Measurements from ENCODE around the gene PARN.
"Not testable (repeated sequence)": the region's sequence is repeated elsewhere in the genome, so short reads cannot be mapped to it uniquely, and the experiment has no call there.

The PARN gene

GRCh38 chr16:14632693-14633569 lies 2.9 kb upstream of the PARN start, which contains the start of gene BFAR:
Gene BFAR, plus strand, starts transcription at chr16:14632951. Its CDS starts 11,396 bp downstream, at chr16:14644347.
- peak; percentile 80 to 96 for DNase-seq

- DNase-seq, result not testable (repeated sequence)
Observed at GRCh38 chr16:14630620-14631330, 715 bp upstream of the PARN start.

- no peak for DNase-seq
Observed at GRCh38 chr16:14629612-14629918, 495 bp downstream of the PARN start.

GRCh38 chr16:14628806-14629611 lies 1.1 kb downstream of the PARN start:
- no peak for DNase-seq

DNA sequence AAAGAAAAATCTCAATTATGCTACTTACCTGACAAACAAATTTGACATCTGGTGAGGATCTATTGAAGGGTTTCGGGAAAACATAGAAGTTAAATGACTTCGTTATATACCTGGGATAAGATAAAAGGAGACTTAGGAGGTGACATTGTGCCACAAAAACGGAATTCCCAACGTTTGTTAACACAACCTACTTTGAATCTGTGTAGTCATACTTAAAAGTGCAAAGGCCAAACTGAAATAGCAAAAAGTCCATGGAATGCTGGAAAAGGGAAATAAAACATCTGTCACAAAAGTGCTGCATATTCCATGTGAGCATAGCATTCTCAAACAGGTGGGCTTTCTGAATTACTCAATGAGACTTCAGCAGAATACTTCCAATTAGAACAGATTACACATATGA lies 3.0 kb downstream of the PARN start:
- no peak for DNase-seq

DNA sequence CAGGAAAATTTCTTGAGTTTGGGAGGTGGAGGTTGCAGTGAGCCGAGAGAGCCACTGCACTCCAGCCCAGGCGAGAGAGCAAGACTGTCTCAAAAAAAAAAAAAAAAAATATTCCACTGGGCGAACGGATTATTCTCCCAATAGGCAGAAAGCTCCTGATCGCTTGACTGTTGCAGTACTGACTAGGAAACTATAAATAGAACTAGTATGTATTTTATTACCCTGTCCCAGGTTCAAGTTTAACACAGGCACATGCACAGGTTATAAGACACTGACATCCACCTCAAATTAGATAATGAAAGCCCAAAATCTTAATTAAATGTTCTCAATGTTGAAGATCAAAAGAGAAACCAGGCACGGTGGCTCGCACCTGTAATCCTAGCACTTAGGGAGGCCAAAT lies 11.5 kb downstream of the PARN start:
- DNase-seq, result no peak

DNA sequence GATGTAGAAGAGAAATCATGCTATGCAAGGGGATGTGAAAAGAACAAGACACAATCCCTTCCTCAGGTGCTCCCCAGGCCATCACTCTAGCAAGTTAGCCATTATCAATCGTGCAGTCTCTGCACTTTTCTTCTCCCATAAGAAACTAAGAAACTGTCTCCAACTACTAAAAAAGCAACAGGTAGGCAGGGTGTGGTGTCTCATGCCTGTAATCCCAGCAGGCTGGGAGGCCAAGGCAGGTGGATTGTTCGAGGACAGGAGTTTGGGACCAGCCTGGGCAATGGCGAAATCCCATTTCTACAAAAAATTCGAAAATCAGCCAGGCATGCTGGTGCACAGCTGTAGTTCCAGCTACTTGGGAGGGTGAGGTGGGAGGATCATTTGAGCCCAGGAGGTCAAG lies 13.8 kb downstream of the PARN start:
- DNase-seq, result no peak

DNA sequence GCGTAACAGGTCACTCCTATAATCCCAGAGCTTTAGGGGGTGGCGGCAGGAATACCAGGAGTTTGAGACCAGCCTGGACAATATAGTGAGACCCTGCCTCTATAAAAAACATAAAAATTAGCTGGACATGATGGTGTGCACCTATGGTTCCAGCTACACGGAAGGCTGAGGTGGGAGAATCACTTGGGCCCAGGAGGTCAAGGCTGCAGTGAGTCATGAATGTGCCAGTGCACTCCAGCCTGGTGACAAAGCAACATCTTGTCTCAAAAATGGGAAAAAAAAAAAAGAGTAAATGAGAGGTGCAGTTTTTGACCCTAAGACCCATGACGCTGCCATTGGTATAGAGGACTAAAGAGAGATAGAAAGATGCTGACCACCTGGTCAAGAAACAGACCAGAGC lies 16.1 kb downstream of the PARN start:
- DNase-seq, result no peak

DNA sequence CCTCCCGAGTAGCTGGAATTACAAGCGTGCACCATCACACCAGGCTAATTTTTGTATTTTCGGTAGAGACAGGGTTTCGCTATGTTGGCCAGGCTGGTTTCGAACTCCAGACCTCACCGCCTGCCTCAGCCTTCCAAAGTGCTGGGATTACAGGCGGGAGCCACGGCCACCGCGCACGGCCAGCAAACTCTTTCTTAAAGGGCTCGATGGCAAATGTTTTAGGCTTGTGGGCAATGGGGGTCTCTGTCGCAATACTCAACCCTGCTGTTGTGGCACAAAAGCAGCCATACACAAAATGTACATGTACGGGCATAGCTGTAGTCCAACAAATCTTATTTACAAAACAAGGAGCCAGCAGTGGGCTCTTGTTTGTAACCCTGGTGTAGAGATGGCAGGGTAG lies 18.4 kb downstream of the PARN start:
- DNase-seq, result no peak

DNA sequence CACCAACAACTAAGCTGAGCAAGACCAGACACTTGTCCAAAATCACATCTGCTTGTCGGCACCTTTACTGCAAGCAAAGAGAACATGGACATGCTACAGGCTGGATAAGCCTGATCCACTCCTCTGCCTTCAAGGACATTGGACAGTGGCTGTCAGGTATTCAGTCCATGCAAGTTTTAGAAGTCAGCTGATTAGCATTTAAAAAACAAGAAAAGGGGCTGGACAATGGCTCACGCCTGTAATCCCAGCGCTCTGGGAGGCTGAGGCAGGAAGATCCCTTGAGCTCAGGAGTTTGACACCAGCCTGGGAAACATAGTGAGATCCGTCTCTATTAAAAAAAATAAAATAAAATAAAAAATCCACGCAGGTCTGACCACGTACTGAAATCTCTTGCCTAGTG lies 20.3 kb downstream of the PARN start:
- no peak for DNase-seq

- DNase-seq, result no peak
Observed at GRCh38 chr16:14608604-14609003, 21.5 kb downstream of the PARN start.

GRCh38 chr16:14608111-14608566 lies 21.9 kb downstream of the PARN start:
- DNase-seq, result no peak

DNA sequence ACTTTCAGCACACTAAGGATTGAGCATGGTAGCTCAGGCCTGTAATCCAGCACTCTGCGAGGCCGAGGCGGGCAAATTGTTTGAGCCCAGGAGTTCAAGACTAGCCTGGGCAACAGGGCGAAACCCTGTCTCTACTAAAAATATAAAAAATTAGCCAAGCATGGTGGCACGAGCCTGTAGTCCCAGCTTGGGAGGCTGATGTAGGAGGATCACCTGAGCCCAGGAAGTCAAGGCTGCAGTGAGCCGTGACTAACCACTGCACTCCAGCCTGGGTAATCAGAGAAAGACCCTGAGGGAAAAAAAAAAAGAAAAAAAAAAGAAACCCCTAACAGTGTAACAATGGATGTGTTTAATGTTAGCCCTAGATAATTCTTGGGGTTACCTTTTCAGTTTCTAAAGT lies 24.0 kb downstream of the PARN start:
- no peak for DNase-seq

DNA sequence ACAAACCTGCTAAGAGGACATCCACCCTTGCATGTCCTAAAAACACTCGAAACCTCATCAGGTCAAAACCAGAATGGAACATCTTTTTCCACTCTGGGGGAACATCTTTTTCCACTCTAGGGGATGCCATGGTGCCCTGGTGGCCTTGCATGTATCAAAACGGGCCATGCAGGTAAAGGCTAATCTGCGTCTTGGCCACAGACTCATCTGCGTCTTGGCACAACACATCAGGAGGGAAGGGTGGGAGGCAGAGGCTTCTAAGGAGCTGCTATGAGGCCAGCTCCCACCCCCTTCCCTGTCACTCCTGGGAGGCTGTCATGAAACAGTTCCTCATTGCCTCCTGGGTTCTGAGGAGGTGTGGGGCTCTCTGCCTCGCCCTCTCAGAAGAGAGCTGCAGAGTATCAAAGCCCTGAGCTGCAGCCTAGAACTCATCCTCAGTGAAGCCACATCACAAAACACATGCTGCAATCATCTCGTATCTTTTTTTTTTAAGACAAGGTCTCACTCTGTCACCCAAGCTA lies 27.6 kb downstream of the PARN start:
- no peak for DNase-seq

GRCh38 chr16:14600164-14600563 lies 29.9 kb downstream of the PARN start:
- DNase-seq, result no peak

DNA sequence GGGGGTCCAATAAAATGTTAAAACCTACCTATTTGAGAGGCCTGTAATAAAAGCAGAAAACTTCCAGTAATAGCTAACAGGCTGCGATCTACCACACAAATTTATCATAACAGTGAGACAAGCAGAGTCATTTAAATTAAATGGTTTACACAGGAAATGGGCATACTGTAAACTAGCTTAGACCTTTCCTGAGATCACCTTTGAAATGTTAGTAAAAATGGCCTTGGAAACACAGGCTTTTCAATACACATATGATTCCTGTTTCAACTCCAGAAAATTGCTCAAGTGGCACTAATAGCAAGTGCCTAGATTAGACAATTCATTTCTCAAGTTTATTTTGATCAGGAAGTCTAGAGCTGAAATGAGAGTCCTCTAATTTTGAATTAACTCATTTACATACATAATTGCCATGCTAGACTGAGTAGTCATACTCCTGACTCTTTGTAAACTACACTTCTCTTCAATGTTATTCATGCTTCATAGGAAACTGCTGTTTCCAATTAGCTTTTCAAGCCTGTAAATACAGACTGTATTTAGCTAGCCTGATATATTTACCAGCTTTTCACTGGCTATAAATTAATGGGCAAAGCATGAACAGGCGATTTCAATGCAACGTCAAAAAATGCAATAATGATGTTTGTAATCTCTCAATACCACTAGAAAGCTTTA lies 43.3 kb downstream of the PARN start:
- no peak for DNase-seq

GRCh38 chr16:14585287-14585686 lies 44.8 kb downstream of the PARN start:
- DNase-seq, result no peak

GRCh38 chr16:14580926-14581325 lies 49.1 kb downstream of the PARN start:
- not testable (repeated sequence) for DNase-seq

DNA sequence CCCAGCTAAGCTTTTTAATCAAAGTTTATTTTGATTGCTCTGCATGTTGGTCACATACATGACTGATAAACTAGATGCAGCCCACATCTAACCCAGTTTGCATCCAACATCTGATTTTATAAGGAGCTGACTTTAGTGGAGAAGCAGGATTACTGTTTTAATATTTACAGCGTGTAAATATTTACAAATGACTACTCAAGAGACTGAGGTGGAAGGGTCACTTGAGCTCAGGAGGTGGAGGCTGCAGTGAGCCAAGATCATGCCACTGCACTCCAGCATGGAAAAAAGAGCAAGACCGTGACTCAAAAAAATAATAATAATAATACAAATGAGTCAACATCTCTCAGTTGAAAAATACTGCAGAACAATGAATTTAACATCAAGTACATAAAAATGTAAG lies 50.8 kb downstream of the PARN start:
- no peak for DNase-seq

DNA sequence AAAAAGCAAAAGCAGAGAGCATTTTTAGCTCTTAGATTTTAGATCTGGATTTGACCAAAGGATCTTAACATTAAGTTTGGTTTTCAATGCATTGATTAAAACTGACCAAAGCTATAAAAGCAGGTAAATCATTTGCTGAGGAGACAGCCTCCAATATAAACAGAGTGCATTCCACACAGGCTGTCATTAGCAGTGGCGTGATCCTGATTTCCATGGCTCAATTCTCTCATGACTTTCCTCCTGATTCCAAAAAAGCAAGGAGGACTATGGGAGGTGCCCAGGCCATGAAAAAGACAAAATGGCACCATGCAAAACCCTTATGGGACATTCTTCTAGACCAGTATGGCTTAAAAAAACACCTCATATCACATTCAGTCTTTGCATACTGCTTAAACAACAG lies 53.5 kb downstream of the PARN start:
- DNase-seq, result no peak

DNA sequence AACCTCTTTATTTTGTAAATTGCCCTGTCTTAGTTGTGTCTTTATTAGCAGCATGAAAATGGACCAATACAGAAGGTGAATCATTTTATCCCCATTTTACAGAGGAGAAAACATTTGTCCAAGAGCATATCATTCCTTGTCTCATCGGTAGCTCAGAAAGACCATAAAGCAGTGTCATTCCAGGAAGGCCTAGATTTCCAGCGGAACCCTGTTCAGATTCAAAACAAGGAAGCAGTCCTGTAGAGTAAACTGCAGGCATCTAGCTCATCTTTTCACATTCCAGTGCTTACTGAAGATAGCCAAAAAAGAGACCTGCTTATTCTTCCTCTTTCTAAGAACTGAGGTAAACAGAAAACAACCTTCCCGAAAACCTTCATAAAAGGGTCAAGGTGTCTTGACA lies 54.0 kb downstream of the PARN start:
- DNase-seq, result no peak

DNA sequence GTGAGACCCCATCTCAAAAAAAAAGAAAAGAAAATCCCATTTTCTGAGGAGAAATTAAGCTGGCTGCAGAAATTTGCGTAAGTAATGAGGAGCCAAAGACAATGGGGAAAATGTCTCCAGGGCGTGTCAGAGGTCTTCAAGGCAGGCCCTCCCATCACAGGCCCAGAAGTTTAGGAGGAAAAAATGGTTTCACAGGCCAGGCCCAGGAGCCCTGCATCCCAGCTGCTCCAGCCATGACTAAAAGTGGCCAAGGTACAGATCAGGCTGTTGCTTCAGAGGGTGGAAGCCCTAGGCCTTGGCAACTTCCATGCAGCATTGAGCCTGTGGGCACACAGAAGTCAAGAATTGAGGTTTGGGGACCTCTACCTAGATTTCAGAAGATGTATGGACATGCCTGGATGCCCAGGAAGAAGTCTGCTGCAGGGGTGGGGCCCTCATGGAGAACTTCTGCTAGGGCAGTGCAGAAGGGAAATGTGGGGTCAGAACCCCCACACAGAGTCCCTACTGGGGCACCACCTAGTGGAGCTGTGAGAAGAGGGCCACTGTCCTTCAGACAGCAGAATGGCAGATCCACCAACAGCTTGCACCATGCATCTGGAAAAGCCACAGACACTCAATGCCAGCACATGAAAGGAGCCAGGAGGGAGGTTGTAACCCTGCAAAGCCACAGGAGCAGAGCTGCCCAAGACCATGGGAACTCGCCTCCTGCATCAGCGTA lies 55.2 kb downstream of the PARN start:
- DNase-seq, result not testable (repeated sequence)

All from cerebellar nuclear complex (tissue), 1 donor.